ENCODE results near the gene KCTD18.

DNA sequence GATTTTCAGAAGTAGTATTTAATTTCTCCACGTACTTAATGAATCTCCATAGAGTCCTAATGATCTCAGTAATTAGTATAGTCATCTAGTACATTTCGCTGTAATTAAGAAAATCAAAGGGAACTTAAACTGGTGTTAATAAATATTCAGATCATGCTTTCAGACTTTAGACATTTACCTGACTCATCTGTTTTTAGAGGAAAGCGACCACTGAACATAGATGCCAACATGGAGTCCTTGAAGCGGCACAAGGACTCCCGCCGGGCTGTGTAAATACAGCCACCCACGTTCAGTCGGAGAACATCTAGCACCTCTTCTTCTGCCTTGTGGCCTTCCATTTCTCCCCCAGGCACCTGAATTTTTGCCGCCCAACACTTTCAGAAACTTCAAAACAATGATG, 3.2 kb downstream of the KCTD18 start:
- no peak for TF ChIP-seq GATA2 (IDR thresholded peaks at IDR 0.05; ENCODE audit: low read depth, low read length)
- no peak for TF ChIP-seq GATA3 (IDR thresholded peaks at IDR 0.05; ENCODE audit: low read depth, low read length)
